Lower lobe of right lung (tissue), 2 donors: ENCODE results near the gene ROBO4. TPM values are rescaled to one million over a fixed set of nuclear protein-coding genes. Genes with fewer than 3 reads are reported as not detected.

Source experiments
- ATAC-seq, 2 donors: fragments of 200-7000 bp; cut with Tn5 transposase; one replicate each; pipeline ENCODE4 v1.9.1; 2020 to 2022; ENCODE audit warnings: mild to moderate bottlenecking in 2 of 2, moderate library complexity in 2 of 2
- DNase-seq: peaks from one replicate; pipeline ENCODE4 v3.0.0-alpha.2; 2020
- H3K27ac ChIP-seq: fragments of 200-600 bp; one replicate; pipeline ENCODE4 v1.8.0; 2022
- H3K27me3 ChIP-seq: fragments of 200-600 bp; one replicate; pipeline ENCODE4 v1.8.0; 2022; ENCODE audit warnings: low read depth
- H3K36me3 ChIP-seq: fragments of 200-600 bp; one replicate; pipeline ENCODE4 v1.8.0; 2022; ENCODE audit warnings: mild to moderate bottlenecking
- H3K4me1 ChIP-seq: fragments of 200-600 bp; one replicate; pipeline ENCODE4 v1.8.0; 2022
- H3K4me3 ChIP-seq: fragments of 200-600 bp; one replicate; pipeline ENCODE4 v1.8.0; 2022; ENCODE audit warnings: mild to moderate bottlenecking
- H3K9me3 ChIP-seq: fragments of 200-600 bp; one replicate; pipeline ENCODE4 v1.8.0; 2022
- intact Hi-C: fragments of 100-400 bp; cut with DNase I; formaldehyde crosslinking; loops from one replicate; pipeline ENCODE4 v1.11.0; 2022
- total RNA-seq: library from RNA; stranded (reverse); fragmentation: NEBNext Ultra II Directional; extraction: Animal tissue kit (Norgen Biotek cat#: 25700); gene quantifications from one replicate; pipeline ENCODE4 v1.2.1, GENCODE V29; 2021
- TF ChIP-seq, protein P1 (sequence below): fragments of 200-600 bp; IDR thresholded peaks from one replicate; pipeline ENCODE4 v1.8.0; 2022; ENCODE audit warnings: antibody characterized with exemption, mild to moderate bottlenecking
- donor health status: DM: no; HTN: yes; CAD: no; lungs with severe emphysema.

Gene ROBO4
- total RNA-seq, 1 donor from 2014 or later, result 58.3 TPM

DNA sequence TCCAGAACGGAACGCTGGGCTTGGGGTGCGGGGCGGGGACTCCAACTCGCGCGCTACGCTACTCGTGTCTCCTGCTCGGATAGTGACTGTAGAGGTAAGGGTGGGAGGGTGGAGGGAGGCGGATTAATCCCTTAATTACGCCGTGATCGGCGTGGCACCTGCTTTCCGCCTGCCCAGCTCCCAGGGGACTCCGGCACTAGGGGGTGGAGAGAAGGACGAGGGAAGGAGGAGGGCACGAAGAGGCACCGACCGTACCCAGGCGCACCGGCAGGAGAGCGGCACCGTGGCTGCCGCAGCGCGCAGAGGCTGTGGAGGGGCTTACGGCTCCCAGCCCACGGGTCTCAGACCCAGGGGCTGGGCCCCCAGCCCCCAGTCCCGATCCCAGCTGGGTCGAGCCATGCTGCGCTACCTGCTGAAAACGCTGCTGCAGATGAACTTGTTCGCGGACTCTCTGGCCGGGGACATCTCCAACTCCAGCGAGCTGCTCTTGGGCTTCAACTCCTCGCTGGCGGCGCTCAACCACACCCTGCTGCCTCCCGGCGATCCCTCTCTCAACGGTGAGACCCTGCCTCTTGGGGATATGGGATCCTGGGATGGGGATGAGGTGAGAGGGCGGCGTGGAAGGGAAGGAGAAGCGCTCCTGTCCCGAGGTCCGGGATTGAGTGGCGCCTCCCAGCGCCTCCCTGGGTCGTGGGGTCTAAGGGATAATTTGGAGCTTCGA, 32.3 kb downstream of the ROBO4 start, which contains the start of gene ROBO3:
Gene ROBO3, plus strand, starts transcription at position 252 of the 721 bp plus-strand sequence. Its CDS starts 146 bp downstream, at position 398.
- DNase-seq (no peak), ATAC-seq (no peak)
- intact Hi-C loops, result no loop called here
- Histone ChIP-seq H3K27me3 (peaks cover 82% of the 10 kb centered on the region), H3K9me3 (no peaks in the 10 kb centered on the region), H3K4me1 (peaks cover 59% of the 10 kb centered on the region), H3K4me3 (peak within 1 kb of the TSS; percentile 39), H3K36me3 (no peaks in the 10 kb centered on the region), H3K27ac (no peak within 1 kb of the TSS)
- TF ChIP-seq, protein P1, sequence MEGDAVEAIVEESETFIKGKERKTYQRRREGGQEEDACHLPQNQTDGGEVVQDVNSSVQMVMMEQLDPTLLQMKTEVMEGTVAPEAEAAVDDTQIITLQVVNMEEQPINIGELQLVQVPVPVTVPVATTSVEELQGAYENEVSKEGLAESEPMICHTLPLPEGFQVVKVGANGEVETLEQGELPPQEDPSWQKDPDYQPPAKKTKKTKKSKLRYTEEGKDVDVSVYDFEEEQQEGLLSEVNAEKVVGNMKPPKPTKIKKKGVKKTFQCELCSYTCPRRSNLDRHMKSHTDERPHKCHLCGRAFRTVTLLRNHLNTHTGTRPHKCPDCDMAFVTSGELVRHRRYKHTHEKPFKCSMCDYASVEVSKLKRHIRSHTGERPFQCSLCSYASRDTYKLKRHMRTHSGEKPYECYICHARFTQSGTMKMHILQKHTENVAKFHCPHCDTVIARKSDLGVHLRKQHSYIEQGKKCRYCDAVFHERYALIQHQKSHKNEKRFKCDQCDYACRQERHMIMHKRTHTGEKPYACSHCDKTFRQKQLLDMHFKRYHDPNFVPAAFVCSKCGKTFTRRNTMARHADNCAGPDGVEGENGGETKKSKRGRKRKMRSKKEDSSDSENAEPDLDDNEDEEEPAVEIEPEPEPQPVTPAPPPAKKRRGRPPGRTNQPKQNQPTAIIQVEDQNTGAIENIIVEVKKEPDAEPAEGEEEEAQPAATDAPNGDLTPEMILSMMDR, result no peak

GRCh38 chr11:124864892-124865180, 32.8 kb downstream of the ROBO4 start:
- Histone ChIP-seq H3K4me3 (no peak overlapping the region), H3K9me3 (no peaks in the 10 kb centered on the region), H3K36me3 (no peaks in the 10 kb centered on the region), H3K27ac (no peak overlapping the region), H3K4me1 (peaks cover 59% of the 10 kb centered on the region), H3K27me3 (peaks cover 82% of the 10 kb centered on the region)
- DNase-seq (no peak), ATAC-seq (no peak)
- intact Hi-C loops, result no loop called here
- TF ChIP-seq, protein P1, result no peak

GRCh38 chr11:124864176-124864891, 33.3 kb downstream of the ROBO4 start:
- Histone ChIP-seq H3K36me3 (no peaks in the 10 kb centered on the region), H3K27ac (no peak overlapping the region), H3K4me3 (no peak overlapping the region), H3K9me3 (no peaks in the 10 kb centered on the region), H3K4me1 (peaks cover 57% of the 10 kb centered on the region), H3K27me3 (peaks cover 82% of the 10 kb centered on the region)
- ATAC-seq (no peak), DNase-seq (no peak)
- TF ChIP-seq, protein P1, result no peak
- intact Hi-C loops, result no loop called here

DNA sequence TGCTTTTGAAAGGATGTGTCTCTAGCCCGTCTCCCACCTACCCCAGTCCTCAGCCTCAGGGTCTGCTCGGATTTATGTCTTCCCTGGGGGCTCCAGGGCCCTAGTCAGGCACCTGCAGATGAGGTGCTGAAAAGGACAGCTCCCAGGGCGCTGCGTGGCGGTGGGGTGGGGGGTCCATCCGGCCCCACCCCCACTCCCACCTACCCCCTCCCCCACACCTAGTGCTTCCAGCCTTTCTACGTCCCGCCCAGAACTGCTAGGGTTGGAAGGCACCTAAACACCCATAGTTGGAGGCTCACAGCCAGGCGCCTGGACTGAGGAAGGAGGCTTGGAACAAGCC, 33.9 kb downstream of the ROBO4 start:
- Histone ChIP-seq H3K4me3 (no peak overlapping the region), H3K27ac (no peak overlapping the region), H3K36me3 (no peaks in the 10 kb centered on the region), H3K9me3 (no peaks in the 10 kb centered on the region), H3K27me3 (peaks cover 82% of the 10 kb centered on the region), H3K4me1 (peaks cover 51% of the 10 kb centered on the region)
- no peak for DNase-seq
- no peak for ATAC-seq
- intact Hi-C loops, result no loop called here
- TF ChIP-seq, protein P1, result no peak

- DNase-seq (peak; percentile 65), ATAC-seq (peak; percentile 55 to 76)
- Histone ChIP-seq H3K36me3 (no peaks in the 10 kb centered on the region), H3K4me3 (peak overlapping the region; percentile 42), H3K4me1 (peaks cover 47% of the 10 kb centered on the region), H3K9me3 (no peaks in the 10 kb centered on the region), H3K27me3 (peaks cover 80% of the 10 kb centered on the region), H3K27ac (no peak overlapping the region)
- TF ChIP-seq, protein P1, result no peak
- intact Hi-C loops, result no loop called here
These were observed 34.4 kb downstream of the ROBO4 start for GRCh38 chr11:124863137-124863825.
